Fibroblast of mammary gland (primary cell): ENCODE measurements around the gene GRAMD4.

Experiments used
- DNase-seq: peaks from one replicate; pipeline ENCODE4 v3.0.0-alpha.2; 2010; ENCODE audit warnings: low read depth
- H3K4me3 ChIP-seq: 2 replicates; pipeline ENCODE4 v1.5.1; 2011; ENCODE audit warnings: low read depth, mild to moderate bottlenecking, low read length, moderate library complexity; ENCODE audit not compliant: control insufficient read depth
- CTCF ChIP-seq: conservative IDR thresholded peaks from 2 replicates; pipeline ENCODE4 v1.5.1; 2011; ENCODE audit warnings: low read depth, low read length, inconsistent platforms; ENCODE audit not compliant: control insufficient read depth, insufficient read depth

GRAMD4 gene

DNA sequence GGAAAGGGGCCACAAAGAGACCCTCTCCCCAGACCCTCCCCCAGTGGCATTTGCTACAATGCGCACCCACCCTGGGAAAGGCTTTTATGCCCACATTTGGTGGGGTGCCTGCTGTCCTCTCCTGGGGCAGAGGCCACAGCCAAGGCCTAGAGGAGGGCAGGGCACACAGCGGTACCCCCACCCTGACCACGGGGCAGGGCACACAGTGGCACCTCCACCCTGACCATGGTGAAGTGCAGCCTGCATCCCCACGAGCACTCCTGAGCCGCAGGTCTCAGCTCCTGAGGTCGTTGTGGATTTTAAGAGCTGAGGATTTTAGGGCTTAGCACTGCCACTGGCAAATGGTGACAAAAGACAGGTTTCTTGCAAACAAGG lies 83.8 kb downstream of the GRAMD4 start:
- no peak overlapping the region for H3K4me3 ChIP-seq
- DNase-seq, result no peak
- TF ChIP-seq CTCF, result no peak

GRCh38 chr22:46706060-46706459 lies 85.9 kb downstream of the GRAMD4 start:
- no peak for DNase-seq
- H3K4me3 ChIP-seq, result no peak overlapping the region
- no peak for TF ChIP-seq CTCF

GRCh38 chr22:46707305-46707704 lies 87.1 kb downstream of the GRAMD4 start:
- TF ChIP-seq CTCF, result no peak
- no peak overlapping the region for H3K4me3 ChIP-seq
- DNase-seq, result no peak

DNA sequence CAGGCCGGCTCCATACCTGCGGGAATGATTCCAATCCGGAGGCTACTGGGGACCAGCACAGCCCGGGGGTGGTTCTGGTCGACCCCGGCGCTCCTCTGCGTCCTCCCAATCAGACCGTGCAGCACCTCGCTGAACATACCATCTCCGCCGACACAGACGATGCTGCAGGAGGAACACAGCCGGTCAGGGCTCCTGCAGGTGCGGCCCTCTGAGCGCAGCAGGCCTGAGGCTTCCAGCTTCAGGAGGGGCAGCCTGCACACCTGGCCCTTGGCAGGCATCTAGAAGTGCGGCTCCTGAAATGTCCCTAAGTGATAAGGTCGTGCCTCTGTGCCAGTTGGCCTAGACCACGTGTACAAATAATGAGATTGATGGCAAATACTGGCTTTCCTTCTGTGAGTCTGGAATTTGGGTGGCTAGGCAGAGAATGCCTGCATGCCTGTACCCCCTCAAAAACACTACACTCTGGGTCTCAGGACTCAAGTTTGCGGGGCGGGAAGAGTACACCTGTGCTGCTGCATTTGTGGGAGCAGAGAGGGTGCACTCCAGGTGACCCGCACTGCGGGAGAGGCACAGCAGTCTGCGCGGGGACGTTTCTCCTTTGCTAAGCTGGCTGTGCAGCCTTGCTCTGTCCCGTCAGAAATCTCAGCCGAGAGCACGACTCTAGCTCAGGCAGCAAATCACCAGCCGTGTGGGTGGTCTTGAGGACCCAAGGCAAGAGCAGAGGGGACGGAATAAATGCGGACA lies 87.8 kb downstream of the GRAMD4 start:
- no peak overlapping the region for H3K4me3 ChIP-seq
- DNase-seq, result no peak
- TF ChIP-seq CTCF, result no peak

DNA sequence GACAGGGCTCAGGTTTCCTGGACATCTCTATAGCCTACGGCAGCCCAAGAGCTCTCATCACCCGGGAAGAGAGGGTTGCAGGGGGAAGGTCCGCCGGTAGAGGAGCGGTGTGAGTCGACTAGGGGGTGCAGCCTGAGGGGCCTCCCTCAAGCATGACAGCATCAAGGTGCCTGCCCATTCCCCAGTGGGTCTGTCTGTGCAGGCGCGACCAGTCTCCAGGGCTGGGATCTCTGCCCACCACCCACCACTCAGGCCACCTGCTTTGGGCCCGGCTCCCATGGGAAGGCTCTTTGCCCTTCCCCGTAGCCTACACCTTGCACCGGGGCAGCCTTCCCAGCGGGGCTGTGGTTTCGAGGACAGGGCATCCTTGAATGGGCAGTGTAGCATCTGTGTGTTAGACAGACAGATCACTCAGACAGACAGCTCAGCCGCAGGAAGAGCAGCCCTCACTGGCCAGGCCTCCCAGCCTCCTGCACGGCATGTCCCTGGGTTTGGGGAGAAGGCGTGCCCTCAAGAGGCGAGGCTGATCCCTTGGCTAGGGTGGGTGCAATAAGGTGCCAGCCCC lies 88.7 kb downstream of the GRAMD4 start:
- no peak for TF ChIP-seq CTCF
- no peak overlapping the region for H3K4me3 ChIP-seq
- no peak for DNase-seq

GRCh38 chr22:46710806-46711205 lies 90.6 kb downstream of the GRAMD4 start:
- TF ChIP-seq CTCF, result no peak
- no peak overlapping the region for H3K4me3 ChIP-seq
- no peak for DNase-seq
